Panc1 (cell line): Measurements from ENCODE around the gene RIMS1. TPM values are rescaled to one million over a fixed set of nuclear protein-coding genes. Genes with fewer than 3 reads are reported as not detected.

Source experiments
- ATAC-seq: fragments of 200-7000 bp; cut with Tn5 transposase; 2 replicates; pipeline ENCODE4 v1.9.1; 2020; ENCODE audit warnings: mild to moderate bottlenecking, moderate library complexity
- BruUV-seq: library from RNA; stranded (reverse); fragments of 400-500 nt; replicated peaks from 2 replicates; lab custom pipeline; 2021; lab: Mats Ljungman, UMichigan
- CTCF ChIA-PET: fragments of 300-600 bp; sonication (Branson Sonifier 250); formaldehyde crosslinking; loops from one replicate; lab custom pipeline; 2022; ENCODE audit warnings: antibody characterized with exemption; lab: Charles Lee
- POLR2A ChIA-PET: fragments of 300-600 bp; sonication (Branson Sonifier 250); formaldehyde crosslinking; loops from one replicate; lab custom pipeline; 2022; ENCODE audit warnings: antibody characterized with exemption; lab: Charles Lee
- DNase-seq: peaks from one replicate; pipeline ENCODE4 v3.0.0-alpha.2; 2010; ENCODE audit warnings: low read depth, low spot score
- H3K27ac ChIP-seq: 2 replicates; pipeline ENCODE4 v1.5.1; 2011; ENCODE audit warnings: mild to moderate bottlenecking, low read length, inconsistent platforms
- H3K27me3 ChIP-seq: fragments of 200-500 bp; sonication (Bioruptor generic); 2 replicates; pipeline ENCODE4 v1.6.0; 2014; ENCODE audit warnings: low read length, inconsistent platforms; ENCODE audit not compliant: control insufficient read depth, insufficient read depth
- H3K36me3 ChIP-seq: fragments of 200-500 bp; sonication (Bioruptor generic); 2 replicates; pipeline ENCODE4 v1.5.1; 2014; ENCODE audit warnings: inconsistent platforms, mild to moderate bottlenecking, low read length, moderate library complexity; ENCODE audit not compliant: control insufficient read depth, insufficient read depth
- H3K4me1 ChIP-seq: 2 replicates; pipeline ENCODE4 v1.5.1; 2011; ENCODE audit warnings: inconsistent platforms, mild to moderate bottlenecking, low read length, moderate library complexity; ENCODE audit not compliant: control insufficient read depth, insufficient read depth
- H3K4me3 ChIP-seq, 2 experiments: 2 replicates each; pipeline ENCODE4 v1.5.1; 2011 to 2012; ENCODE audit warnings: low read depth in 2 of 2, low read length in 2 of 2, mild to moderate bottlenecking in 2 of 2, inconsistent platforms in 1 of 2, moderate library complexity in 1 of 2
- H3K9me3 ChIP-seq: fragments of 200-500 bp; sonication (Bioruptor generic); 2 replicates; pipeline ENCODE4 v1.5.1; 2014; ENCODE audit warnings: low read depth, mild to moderate bottlenecking, inconsistent platforms, low read length, moderate library complexity; ENCODE audit not compliant: control insufficient read depth, insufficient read depth
- CTCF ChIP-seq: fragments of 450-650 bp; IDR thresholded peaks from 2 replicates; pipeline ENCODE4 v1.5.1; 2017; ENCODE audit warnings: mild to moderate bottlenecking
- POLR2AphosphoS5 ChIP-seq: IDR thresholded peaks from 2 replicates; pipeline ENCODE4 v1.6.1; 2012; ENCODE audit warnings: mild to moderate bottlenecking, low read depth, low read length, moderate library complexity
- REST ChIP-seq, 2 experiments: IDR thresholded peaks; 2 replicates each; pipeline ENCODE4 v1.6.1; 2011 to 2012; ENCODE audit warnings: low read depth in 2 of 2, control low read depth in 1 of 2, low read length in 1 of 2, mild to moderate bottlenecking in 1 of 2, moderate library complexity in 1 of 2; ENCODE audit not compliant: insufficient read depth in 1 of 2
- SIN3A ChIP-seq: IDR thresholded peaks from 2 replicates; pipeline ENCODE4 v1.6.1; 2012; ENCODE audit warnings: low read depth, mild to moderate bottlenecking, low read length, moderate library complexity, borderline replicate concordance; ENCODE audit not compliant: insufficient read depth
- TCF7L2 ChIP-seq: IDR thresholded peaks from 2 replicates; pipeline ENCODE4 v1.6.1; 2011; ENCODE audit warnings: mild to moderate bottlenecking, low read depth, low read length, inconsistent platforms
- in situ Hi-C: cut with HindIII; loops from 2 replicates; pipeline ENCODE4 v1.10.0; 2016; ENCODE audit warnings: low sequenced_read_pairs, low pct_unique_long_range_greater_than_20kb
- intact Hi-C: fragments of 100-400 bp; cut with micrococcal nuclease; formaldehyde crosslinking; loops from one replicate; pipeline ENCODE4 v1.10.0; 2022; ENCODE audit not compliant: unreplicated experiment
- total RNA-seq: library from RNA; stranded (reverse); gene quantifications from one replicate; pipeline ENCODE4 v1.2.1, GENCODE V29; 2021; ENCODE audit not compliant: unreplicated experiment

Gene RIMS1
- total RNA-seq, 1 experiment from 2014 or later = 0.18 TPM

- intact Hi-C loops (no loop called here), in situ Hi-C loops (no loop called here)
- Histone ChIP-seq H3K27ac (no peak overlapping the region), H3K27me3 (no peaks in the 10 kb centered on the region), H3K9me3 (no peaks in the 10 kb centered on the region), H3K4me1 (no peaks in the 10 kb centered on the region), H3K4me3 (no peak overlapping the region), H3K36me3 (no peaks in the 10 kb centered on the region)
- POLR2A ChIA-PET = no interaction called here
- TF ChIP-seq CTCF = no peak
- TF ChIP-seq TCF7L2 = no peak
- TF ChIP-seq REST (IDR thresholded peaks at IDR 0.05; ENCODE audit: insufficient read depth in 1 of 2, low read depth in 2 of 2, low read length in 1 of 2) = no peak
- no peak for TF ChIP-seq SIN3A
- no peak for TF ChIP-seq POLR2AphosphoS5
- CTCF ChIA-PET = no interaction called here
- BruUV-seq = no TSS peak
- DNase-seq (no peak), ATAC-seq (no peak)
Observed at GRCh38 chr6:71900642-71901041, 14.3 kb downstream of the RIMS1 start.

GRCh38 chr6:71902261-71902660 lies 15.9 kb downstream of the RIMS1 start:
- ChIA-PET POLR2A (no interaction called here), CTCF (no interaction called here)
- Histone ChIP-seq H3K9me3 (no peaks in the 10 kb centered on the region), H3K4me1 (no peaks in the 10 kb centered on the region), H3K36me3 (no peaks in the 10 kb centered on the region), H3K27me3 (no peaks in the 10 kb centered on the region), H3K4me3 (no peak overlapping the region), H3K27ac (no peak overlapping the region)
- BruUV-seq = no TSS peak
- DNase-seq (no peak), ATAC-seq (no peak)
- TF ChIP-seq REST (IDR thresholded peaks at IDR 0.05; ENCODE audit: insufficient read depth in 1 of 2, low read depth in 2 of 2, low read length in 1 of 2) = no peak
- TF ChIP-seq SIN3A = no peak
- TF ChIP-seq CTCF = no peak
- in situ Hi-C loops (no loop called here), intact Hi-C loops (no loop called here)
